CD4-positive, alpha-beta T cell treated with Interleukin-6 for 4 hours (primary cell): Measurements from ENCODE around the gene KRTAP4-12.
"Not testable (repeated sequence)": the region's sequence is repeated elsewhere in the genome, so short reads cannot be mapped to it uniquely, and the experiment has no call there.

Experiments
- DNase-seq: peaks from one replicate; pipeline ENCODE4 v3.0.0-alpha.2; 2020; ENCODE audit warnings: mixed read lengths

Gene KRTAP4-12

GRCh38 chr17:41123991-41124371 lies at the start of gene KRTAP4-12:
TSS of gene KRTAP4-12 (minus strand) at chr17:41124182. CDS start at chr17:41124122, 60 bp downstream.
- DNase-seq = not testable (repeated sequence)

GRCh38 chr17:41171886-41172285 lies 47.9 kb upstream of the KRTAP4-12 start:
- DNase-seq = no peak

- no peak for DNase-seq
These were observed 44.1 kb upstream of the KRTAP4-12 start, which contains the start of gene KRTAP4-3 for GRCh38 chr17:41168121-41168520. TSS of gene KRTAP4-3 (minus strand) at chr17:41168221. CDS start at chr17:41168172, 49 bp downstream.

- DNase-seq = no peak
These were observed 43.6 kb upstream of the KRTAP4-12 start for GRCh38 chr17:41167561-41167960.

- DNase-seq = no peak
These were observed 39.8 kb upstream of the KRTAP4-12 start for GRCh38 chr17:41163828-41164227.

GRCh38 chr17:41160648-41161047 lies 36.7 kb upstream of the KRTAP4-12 start, which contains the start of gene KRTAP4-4:
TSS of gene KRTAP4-4 (minus strand) at chr17:41160748. CDS start at chr17:41160691, 57 bp downstream.
- DNase-seq = no peak

- not testable (repeated sequence) for DNase-seq
These were observed 36.2 kb upstream of the KRTAP4-12 start for GRCh38 chr17:41160190-41160589.

- DNase-seq = no peak
These were observed 29.9 kb upstream of the KRTAP4-12 start for GRCh38 chr17:41153856-41154255.

GRCh38 chr17:41151525-41151924 lies 27.5 kb upstream of the KRTAP4-12 start:
- no peak for DNase-seq

- no peak for DNase-seq
These were observed 26.0 kb upstream of the KRTAP4-12 start for GRCh38 chr17:41150026-41150425.

- no peak for DNase-seq
These were observed 25.6 kb upstream of the KRTAP4-12 start, which contains the start of gene KRTAP4-5 for GRCh38 chr17:41149652-41149985. TSS of gene KRTAP4-5 (minus strand) at chr17:41149825. CDS start at chr17:41149767, 58 bp downstream.

GRCh38 chr17:41148971-41149651 lies 25.1 kb upstream of the KRTAP4-12 start:
- not testable (repeated sequence) for DNase-seq

GRCh38 chr17:41147531-41148204 lies 23.7 kb upstream of the KRTAP4-12 start:
- no peak for DNase-seq

GRCh38 chr17:41145261-41145660 lies 21.3 kb upstream of the KRTAP4-12 start:
- DNase-seq = no peak

GRCh38 chr17:41144846-41145245 lies 20.9 kb upstream of the KRTAP4-12 start:
- DNase-seq = no peak

- no peak for DNase-seq
These were observed 17.4 kb upstream of the KRTAP4-12 start for GRCh38 chr17:41141361-41141760.

GRCh38 chr17:41140360-41141131 lies 16.6 kb upstream of the KRTAP4-12 start, which contains the start of gene KRTAP4-6:
TSS of gene KRTAP4-6 (minus strand) at chr17:41140544. CDS start at chr17:41140487, 57 bp downstream.
- no peak for DNase-seq

- DNase-seq = not testable (repeated sequence)
These were observed 15.9 kb upstream of the KRTAP4-12 start for GRCh38 chr17:41139865-41140264.

GRCh38 chr17:41133880-41134735 lies 10.1 kb upstream of the KRTAP4-12 start:
- DNase-seq = no peak

GRCh38 chr17:41131979-41132378 lies 8.0 kb upstream of the KRTAP4-12 start:
- DNase-seq = no peak

GRCh38 chr17:41127371-41127770 lies 3.4 kb upstream of the KRTAP4-12 start:
- no peak for DNase-seq

GRCh38 chr17:41126412-41126811 lies 2.4 kb upstream of the KRTAP4-12 start:
- no peak for DNase-seq
